HG02943 (cell line): ENCODE measurements around the gene ATAT1.

Experiments
- ATAC-seq: cut with Tn5 transposase; IDR thresholded peaks from one replicate; pipeline ENCODE4 v1.9.1; 2021; ENCODE audit warnings: mild to moderate bottlenecking, low read depth, moderate library complexity; ENCODE audit not compliant: unreplicated experiment

Gene ATAT1

GRCh38 chr6:30612687-30613248 lies 13.9 kb upstream of the ATAT1 start:
- no peak for ATAC-seq

GRCh38 chr6:30613251-30614043 lies 13.2 kb upstream of the ATAT1 start:
- no peak for ATAC-seq

DNA sequence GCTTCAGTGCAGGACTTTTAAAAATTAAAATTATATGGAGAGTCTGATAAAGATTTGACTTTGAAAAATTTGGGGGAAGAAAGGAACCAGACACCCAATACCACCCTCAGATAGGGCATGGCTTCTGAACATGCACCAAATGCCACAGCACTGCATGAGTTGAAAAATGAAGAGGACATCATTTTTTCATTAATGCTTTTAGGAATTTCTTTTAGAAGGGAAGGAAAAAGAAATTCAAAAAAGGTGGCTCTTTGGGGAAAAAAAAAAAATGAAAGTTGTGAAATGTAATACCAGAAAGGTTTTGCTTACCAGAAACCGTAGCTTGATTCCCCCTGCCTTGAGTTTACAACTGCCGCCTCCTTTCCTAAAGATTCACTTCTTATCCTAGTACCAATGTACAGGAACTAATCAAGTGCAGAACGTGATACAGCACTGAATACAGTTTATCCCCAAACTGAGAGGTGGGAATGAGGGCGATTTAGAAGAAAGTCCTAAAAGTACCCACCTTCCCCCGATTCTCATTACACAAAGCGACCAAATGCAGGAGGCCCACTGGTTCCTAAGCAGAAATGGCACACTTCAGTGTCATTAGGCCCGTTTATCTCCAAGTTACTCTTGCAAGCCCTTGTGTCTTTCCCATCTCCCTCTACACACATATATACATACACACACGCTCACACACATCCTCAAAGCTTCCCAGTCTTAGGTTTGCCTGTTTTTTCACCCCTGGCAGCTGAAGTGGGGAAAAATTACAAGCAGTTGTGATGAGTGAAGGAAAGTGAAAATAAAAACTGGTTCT lies 12.4 kb upstream of the ATAT1 start:
- ATAC-seq: no peak

DNA sequence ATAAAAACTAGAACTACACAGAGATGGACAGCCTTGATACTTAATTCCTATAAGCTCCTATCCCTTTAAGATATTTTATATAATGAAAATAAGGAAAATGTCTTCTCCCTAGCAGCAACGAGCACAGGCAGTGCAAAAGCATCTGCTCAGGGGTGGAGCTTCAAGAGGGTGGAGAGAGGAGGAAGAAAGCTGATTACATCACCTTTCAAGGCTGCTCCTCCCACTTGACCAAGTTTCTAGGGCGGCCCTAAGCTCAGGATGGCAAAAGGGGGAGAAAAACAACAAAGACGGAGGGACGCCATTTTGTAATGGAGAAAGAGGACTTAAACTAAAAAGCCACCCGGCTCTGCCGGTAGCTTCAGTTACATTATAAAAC lies 11.8 kb upstream of the ATAT1 start:
- ATAC-seq: no peak

DNA sequence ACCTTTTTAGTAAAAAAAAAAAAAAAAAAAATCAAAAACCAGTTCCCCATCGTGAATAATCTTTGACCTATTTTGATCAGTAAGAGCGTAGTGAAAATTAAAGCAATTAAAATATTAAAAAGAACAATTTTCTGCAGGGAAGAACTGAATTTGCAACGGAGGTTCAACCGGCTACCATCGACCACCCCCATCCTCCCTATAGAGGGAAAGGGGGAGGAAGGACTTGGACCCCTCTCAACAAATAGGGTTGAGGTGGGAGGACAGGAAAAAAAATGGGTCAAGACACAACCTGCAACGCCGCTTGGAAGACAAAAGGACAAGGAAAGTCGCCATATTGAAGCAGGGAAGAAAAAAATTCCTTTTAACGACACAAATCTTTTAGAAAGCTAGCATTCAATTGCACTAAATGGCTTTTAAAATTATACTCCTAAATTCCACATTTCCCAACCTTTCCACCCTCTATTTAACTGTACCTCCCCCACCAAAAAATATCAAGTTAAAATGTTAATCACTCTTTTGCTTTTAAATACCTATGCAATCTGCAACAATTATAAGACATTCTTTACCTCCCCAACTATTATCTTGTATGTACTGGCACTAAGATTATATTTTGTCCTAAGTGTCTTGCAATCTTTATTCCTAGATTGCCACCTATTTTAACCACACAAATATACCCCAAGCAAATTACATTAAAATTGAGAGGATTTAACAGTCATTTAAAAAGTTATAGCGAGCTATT lies 11.3 kb upstream of the ATAT1 start:
- ATAC-seq: no peak

DNA sequence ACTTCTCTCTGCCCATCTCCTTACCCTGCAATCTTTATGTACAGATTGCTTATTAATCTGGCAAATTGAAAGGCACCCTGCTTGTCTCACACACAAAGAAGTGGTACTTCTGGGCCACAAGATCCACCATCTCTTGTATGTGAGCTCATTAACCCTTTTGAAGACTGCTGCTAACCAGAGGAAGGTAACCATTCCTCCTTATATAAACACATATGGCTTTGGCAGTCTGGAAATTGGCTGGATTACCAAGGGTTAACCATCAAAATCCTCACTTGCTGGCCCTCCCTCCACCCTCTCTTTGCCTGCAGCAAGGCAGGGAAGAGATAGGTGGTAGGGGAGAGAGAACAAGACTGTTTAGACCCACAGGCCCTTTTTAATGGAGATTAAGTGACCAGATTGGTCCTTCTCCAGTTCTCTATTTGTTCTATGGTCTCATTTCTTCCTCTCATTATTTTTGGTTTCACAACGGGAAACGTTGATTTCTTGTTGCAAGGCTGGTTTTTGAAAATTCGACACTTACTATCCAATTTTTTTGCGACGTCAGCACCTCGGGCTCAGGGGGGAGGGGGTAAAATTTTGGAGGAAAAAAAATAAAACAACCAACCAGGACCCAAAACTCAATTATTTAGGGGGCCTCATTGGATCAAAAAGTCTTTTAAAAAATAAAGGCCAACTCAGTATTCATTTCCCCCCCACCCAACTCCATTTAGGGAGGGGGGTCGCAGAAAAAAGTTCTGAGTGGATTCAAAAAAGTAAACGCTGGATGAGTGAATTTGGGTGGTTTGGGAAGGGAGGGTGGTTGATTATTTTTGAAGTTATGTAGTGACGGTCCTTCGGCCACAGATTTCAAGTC lies 10.5 kb upstream of the ATAT1 start:
- ATAC-seq: no peak

- peak; percentile 83 for ATAC-seq
Observed at GRCh38 chr6:30616811-30617564, 9.7 kb upstream of the ATAT1 start, which contains the start of gene PPP1R10. Gene PPP1R10 (minus strand): TSS chr6:30617243. CDS start chr6:30609944, 7,299 bp downstream.

GRCh38 chr6:30617565-30618269 lies 9.0 kb upstream of the ATAT1 start, which contains the start of gene MRPS18B:
Gene MRPS18B (plus strand): TSS chr6:30617840. CDS start chr6:30617866, 26 bp downstream.
- ATAC-seq: peak; percentile 79

DNA sequence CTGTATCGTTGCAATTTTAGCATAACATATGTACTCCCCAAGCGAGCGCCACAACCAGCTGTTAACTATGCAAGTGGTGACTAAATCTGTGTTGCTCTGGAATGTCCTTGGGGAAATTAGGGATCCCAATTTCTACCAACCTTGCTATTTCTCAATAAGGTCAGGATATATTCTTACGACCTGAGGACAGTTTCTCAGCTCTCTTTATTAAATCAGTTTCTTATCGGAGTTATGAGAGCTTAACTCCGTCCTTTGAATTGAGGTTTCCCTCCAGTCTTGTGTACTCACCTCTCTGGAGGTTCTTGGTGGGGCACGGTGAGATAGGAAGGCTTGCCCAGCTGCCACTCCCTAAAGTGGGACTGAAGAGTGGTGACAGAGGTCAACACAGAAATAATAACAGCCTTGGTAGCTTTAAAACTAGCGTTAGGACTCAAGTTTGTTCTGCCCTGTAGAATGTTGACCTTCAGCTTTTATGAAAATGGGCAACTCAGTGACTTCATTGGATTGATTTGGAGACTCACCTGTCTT lies 8.3 kb upstream of the ATAT1 start:
- ATAC-seq: no peak

GRCh38 chr6:30619561-30619960 lies 7.1 kb upstream of the ATAT1 start:
- no peak for ATAC-seq

DNA sequence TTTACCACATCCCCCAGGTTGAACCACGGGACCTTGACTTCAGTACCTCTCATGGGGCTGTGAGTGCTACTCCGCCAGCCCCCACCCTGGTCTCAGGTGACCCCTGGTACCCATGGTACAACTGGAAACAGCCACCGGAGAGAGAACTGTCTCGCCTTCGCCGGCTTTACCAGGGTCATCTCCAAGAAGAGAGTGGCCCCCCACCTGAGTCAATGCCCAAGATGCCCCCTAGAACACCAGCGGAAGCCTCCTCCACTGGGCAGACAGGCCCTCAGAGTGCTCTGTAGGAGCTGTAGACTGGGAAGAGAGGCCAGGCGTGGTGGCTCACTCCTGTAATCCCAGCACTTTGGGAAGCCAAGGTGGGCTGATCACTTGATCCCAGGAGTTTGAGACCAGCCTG lies 1.2 kb upstream of the ATAT1 start:
- ATAC-seq: no peak

DNA sequence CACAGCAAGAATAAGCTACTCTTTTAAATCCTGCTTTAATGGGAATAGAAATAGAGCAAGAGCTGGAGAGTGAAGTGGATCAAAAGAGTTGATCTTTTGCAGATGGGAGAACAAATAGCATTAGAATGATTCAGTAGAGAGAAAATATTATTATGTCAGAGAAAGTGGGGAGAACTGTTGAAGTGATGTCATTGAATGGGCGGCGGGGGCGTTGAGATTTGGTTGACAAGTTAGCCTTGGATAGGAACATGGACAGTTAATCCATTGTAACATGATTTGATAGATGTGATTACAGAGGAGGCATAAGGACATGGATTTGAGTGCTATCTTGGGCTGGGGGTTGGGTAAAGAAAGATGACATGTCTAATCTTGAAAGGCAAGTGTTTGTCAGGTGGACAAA lies 9.2 kb downstream of the ATAT1 start:
- no peak for ATAC-seq

DNA sequence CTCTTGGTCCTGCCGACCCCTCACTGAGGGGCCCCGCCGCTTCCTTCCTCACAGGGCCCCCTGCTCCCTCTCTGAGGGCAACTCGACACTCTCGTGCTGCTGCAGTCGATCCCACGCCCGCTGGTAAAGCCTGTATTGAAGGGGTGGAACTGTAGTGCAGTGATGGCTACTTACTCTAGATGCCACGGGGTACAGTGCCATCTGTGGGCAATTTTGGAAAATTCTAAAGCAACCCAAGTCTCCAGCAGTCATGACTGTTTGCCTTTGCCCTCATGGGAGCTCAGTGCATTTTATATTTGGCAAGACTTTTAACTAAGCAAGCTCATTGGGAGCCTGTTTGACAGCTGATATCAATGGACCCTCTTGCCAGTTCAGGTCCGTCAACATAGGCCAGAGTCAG lies 13.8 kb downstream of the ATAT1 start:
- no peak for ATAC-seq

- no peak for ATAC-seq
Observed at GRCh38 chr6:30641048-30641447, 14.4 kb downstream of the ATAT1 start.

DNA sequence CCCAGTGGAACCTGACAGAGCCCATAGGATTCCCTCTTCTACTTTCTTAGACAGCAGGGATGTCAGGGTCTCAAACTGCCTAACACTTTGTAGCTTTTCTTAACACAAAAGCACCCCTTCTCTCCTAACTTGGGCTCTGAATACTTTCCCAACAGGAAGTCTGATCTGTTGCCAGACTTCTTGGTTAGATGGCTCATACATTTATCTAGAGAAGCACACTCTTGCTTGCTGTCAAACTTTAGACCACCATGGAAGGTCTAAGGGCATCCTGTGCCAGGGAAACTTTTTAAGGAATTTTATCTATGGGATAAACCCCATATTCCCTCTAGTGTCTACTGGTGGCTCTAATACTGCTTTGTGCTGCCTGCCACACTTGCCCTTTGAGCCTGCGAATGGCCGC lies 17.0 kb downstream of the ATAT1 start:
- ATAC-seq: no peak

- no peak for ATAC-seq
Observed at GRCh38 chr6:30644769-30645168, 18.1 kb downstream of the ATAT1 start.

DNA sequence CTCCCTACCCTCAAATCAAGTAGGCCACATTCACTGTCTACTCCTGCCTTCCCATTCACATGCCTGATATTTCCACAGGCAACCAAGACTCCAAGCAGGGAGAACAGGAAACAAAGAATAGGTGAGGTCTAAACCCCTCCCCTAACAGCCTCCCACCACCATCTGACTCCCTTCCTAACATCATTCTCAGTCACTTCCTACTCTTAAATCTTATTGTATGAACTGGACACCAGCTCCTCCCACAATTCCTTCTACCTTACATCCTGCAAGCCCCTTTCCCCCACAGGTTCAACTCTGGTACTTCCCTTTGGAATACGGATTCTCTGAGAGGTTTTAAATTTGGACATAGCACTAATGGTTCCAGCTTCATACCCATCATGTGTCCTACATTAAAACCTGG lies 19.3 kb downstream of the ATAT1 start:
- no peak for ATAC-seq
